Measurements from ENCODE around the gene KRT23.
A peak's percentile ranks its signal among the peaks of the same experiment; 100 is the strongest.

The KRT23 gene, protein sequence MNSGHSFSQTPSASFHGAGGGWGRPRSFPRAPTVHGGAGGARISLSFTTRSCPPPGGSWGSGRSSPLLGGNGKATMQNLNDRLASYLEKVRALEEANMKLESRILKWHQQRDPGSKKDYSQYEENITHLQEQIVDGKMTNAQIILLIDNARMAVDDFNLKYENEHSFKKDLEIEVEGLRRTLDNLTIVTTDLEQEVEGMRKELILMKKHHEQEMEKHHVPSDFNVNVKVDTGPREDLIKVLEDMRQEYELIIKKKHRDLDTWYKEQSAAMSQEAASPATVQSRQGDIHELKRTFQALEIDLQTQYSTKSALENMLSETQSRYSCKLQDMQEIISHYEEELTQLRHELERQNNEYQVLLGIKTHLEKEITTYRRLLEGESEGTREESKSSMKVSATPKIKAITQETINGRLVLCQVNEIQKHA

DNA sequence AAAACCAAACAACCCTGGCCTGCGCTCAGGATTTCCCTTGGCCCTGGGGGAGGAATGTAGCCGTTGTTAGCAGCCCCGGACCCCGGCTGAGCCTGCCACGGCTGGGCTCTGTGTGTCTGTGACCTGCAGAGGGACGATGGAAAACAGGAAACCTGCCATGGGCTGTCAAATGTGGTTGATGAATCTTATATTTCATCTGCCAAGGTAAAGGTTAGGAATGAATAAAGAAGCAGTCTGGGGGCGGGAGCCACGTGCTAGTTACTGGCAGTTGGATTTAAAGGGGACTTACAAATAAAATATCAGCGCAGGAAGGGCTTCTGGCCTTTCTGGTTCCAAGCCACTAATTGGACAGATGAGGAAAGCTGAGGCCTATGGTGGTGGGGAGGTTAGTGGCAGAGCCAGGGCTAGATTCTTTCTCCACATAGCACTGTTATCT, at the start of gene KRT23:
Gene KRT23, minus strand, starts transcription at position 263 of the 436 bp plus-strand sequence. CDS start 1,043 bp downstream, outside the sequence.
- DNase-seq: no peak

DNA sequence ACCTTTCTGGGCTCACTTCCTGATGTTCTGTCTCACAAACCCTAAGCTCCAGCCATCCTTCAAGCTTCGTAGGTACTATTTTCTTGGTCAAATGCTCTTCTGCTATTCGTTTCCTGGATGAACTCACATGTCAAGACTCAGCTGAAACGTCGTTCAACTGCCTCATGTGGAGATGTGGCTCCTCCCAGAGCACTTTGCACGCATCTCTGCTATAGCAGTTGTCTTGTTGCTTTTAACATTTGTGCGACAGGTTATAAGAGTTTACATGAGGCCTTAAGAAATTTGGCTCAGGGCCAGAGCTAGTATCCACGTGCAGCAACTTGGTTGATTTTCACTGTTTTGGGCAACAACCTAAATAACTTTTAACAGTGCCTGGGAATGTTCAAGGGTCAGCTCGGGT, 49.5 kb upstream of the KRT23 start:
- no peak for DNase-seq

DNA sequence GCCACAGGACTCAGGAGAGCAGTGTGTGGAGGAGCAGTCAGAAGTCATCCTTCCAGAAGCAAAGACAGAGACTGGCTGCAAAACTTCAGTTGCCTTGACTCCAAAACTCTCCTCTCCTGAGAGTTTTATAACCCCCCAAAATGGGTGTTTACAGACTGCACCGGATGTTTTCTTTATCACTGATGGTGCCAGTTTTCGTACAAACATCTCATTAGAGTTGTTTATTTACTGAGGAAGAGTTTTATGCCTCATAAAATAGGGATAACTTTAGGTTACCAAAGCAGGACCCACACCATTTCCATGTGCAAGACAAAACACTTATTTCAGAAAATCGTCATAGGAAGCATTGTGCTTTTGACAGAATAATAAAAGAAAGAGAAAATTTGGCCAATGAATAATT, 46.8 kb upstream of the KRT23 start, which contains the start of gene KRT40:
Gene KRT40, minus strand, starts transcription at position 101 of the 400 bp plus-strand sequence. Its CDS starts 53 bp downstream, at position 48.
- no peak for DNase-seq

DNA sequence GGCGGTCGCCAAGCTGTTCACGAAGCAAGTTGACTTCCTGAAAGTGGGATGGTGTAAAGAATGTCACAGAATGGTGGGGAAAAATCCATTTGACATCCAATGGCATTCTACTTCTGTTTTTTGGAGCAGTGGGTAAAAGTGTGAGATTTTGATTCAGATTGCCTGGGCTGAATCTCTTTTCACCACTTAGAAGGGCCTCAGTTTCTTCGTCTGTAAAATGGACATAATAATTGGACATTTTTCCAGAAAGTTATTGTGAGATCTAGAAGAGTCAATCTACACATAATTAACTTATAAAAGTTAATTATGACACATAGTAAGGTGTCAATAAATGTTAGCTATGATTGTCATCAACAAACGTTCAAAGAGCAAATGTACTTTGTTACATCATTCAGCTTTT, 43.7 kb upstream of the KRT23 start:
- no peak for DNase-seq

DNA sequence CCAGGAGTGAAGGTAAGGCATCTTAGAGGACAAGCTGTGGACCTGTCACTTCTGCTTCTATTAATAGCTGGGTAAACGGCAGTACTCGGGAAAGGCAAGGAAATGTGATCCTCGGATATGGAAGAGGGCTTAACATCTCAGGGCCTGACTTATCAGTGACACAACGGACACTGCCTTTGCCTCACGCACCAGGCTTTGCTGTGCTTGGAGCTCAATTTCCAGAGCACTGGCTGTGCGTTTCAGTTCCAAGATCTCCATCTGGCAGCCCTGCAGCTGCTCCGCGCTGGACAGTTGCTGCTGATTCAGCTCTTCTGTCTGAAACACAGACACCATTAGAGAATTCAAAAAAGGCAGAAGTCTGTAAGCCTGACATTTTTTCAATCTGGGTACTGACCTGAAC, 43.1 kb upstream of the KRT23 start:
- no peak for DNase-seq

DNA sequence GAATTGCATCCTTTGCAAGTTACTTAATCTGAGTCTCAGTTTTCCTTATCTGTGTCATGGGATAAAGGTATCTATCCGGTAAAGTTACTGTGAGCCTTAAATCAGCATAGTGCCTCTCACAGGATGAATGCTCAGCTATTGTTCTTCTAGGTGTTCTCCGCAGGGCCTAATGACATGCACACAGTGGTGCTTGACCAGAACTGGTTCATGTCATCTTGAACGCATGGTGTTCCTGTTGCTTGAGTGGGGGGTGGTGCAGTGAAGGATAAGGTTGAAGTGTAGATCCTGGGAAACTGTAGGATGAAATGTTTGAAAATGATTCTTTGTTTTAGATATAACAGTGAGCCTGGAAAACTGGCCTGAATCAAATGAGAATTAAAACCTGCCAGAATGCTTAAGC, 42.7 kb upstream of the KRT23 start:
- no peak for DNase-seq

DNA sequence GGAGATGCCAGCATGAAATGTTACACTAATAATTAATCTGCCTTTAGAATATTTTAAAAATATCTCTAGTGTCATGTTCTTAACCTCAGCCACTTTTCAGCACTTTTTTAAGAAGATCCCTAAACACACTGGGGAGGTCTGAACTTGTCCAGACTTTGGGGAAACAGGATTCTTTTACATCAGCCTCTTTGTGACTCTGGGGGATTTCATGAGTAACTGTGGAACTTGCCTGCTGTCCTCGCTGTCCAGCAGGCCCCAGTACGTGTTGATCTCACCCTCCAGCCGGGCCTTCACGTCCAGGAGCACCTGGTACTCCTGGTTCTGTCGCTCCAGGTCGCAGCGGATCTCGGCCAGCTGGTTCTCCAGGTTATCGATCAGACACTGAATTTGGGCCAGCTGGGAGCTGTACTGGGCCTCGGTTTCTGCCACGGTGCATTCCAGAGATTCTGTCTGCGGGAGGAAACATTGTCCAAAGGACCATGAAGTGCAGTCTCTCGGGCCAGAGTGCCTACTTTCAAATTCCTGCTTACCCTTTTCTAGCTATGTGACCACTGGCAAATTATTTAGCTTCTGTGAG, 41.2 kb upstream of the KRT23 start:
- DNase-seq: no peak

DNA sequence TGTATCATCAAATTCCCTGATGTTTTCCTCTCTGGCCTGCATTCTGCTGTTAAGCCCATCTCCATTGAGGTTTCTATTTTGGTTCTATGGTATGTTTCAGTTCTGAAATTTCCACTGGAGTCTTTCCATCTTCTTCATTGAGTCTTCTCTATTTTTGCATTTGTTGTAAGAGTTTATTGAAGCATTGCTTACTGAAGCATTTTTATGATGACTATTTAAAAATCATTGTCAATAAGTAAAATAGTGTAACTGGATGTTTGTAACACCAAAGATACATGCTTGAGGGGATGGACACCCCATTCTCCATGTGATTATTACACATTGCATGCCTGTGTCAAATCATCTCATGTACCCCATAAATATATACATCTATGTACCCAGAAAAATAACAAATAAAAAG, 38.1 kb upstream of the KRT23 start:
- no peak for DNase-seq

DNA sequence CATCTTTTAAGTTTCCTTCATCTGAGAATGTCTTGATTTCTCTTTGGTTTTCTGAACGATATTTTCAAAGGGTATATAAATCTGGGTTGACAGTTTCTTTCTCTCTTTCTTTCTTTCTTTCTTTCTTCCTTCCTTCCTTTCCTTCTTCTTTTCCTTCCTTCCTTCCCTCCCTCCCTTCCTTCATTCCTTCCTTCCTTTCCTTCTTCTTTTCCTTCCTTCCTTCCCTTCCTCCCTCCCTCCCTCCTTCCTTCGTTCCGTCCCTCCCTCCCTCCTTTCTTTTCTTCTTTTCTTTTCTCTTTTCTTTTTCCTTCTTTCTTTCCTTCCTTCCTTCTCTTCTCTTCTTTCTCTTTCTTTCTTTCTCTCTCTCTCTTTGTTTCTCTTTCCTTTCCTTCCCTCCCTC, 36.9 kb upstream of the KRT23 start:
- DNase-seq: no peak

DNA sequence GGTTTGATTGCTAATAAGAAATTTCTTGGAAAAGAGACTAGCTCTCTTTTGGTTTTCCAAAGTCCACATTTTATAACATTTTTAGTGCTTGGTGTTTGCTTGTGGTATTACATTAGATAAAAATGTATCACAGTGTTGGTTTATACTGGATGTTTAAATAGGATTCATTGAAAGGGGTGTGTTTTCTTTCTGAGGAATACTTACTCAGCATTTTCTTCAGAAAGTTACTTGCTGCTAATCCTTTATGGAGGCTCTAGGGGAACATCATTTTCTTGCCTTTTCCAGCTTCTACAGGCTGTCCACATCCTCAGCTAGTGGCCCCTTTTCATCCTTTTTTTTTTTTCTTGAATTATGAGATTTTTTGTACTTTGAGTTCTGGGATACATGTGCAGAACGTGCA, 30.1 kb upstream of the KRT23 start:
- DNase-seq: no peak

DNA sequence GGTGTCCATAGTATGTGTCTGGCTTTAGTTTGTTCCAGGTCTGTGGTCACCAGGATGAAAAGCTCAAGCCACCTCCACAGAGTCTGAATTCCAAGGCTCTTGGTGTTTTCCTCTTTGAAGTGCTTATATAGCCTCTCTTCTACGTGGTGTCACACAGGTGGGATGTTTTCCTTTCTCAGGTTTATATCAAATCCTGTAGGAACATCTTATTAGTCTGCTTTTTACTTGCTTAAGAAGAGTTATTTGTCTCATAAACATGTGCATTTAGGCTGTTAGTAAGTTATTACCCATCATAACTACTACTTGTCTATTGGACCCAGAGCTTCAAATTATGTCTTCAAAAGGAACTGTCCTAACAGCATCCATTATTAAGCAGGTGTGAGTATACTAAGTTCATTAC, 29.4 kb upstream of the KRT23 start, which contains the start of gene KRT39:
Gene KRT39, minus strand, starts transcription at position 101 of the 400 bp plus-strand sequence. Its CDS starts 92 bp downstream, at position 9.
- no peak for DNase-seq

DNA sequence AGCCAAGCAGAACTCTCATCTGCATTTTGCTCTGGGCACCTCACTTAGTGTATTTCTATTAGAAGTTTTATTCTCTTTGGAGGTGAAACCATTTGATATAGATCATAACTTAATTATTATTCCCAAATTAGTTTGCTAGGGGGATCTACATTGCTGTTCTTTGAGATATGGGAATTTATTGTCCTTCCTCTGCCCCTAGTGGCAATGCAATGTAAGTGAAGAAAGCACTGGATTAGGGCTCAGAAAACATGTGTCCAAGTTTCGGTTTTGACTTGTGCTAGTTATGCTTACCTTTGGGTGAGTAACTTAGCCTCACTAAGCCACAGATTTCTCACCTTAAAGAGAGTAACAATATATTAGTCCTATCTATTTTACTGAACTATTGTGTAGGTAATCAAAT, 26.4 kb upstream of the KRT23 start:
- peak; percentile 34 for DNase-seq

DNA sequence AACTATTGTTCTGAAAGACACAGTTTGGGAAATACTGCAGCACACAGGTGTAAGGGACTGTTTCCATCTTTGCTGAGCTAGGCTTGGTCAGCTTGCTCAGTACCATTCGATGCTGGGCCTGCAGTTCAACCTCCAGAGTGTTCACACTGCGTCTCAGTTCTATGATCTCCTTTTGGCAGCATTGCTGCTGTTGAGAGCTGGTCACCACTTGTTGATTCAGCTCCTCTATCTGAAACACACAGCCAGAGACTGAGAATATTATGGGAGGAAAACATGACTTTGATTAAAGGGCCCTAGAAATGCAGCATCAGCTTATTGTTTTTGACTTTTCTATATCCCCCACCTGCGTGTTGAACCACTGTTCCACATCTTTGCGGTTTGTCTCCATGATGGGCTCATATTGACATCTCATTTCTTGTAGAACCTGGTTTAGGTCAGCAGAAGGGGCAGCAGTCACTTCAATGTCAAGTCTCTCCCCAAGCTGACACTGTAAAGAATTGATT, 24.7 kb upstream of the KRT23 start:
- no peak for DNase-seq

DNA sequence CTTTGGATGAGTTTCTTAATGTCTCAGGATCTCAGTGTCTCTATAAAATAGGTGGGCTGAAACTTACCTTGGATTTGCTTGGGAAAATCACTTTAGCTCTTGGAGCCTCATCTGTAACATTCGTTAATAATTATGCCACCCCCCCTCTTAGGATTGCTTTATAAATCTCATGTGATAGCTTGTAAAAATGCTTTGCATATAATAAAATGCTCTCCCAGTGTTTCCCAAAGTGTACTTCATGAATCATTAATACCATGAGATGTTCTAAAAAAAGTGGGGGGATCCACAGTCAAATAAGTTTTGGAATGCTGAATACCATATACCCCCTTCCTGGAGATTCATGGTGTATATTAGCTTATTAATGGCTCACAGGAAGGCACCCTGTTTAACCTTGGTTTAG, 24.1 kb upstream of the KRT23 start:
- DNase-seq: no peak

DNA sequence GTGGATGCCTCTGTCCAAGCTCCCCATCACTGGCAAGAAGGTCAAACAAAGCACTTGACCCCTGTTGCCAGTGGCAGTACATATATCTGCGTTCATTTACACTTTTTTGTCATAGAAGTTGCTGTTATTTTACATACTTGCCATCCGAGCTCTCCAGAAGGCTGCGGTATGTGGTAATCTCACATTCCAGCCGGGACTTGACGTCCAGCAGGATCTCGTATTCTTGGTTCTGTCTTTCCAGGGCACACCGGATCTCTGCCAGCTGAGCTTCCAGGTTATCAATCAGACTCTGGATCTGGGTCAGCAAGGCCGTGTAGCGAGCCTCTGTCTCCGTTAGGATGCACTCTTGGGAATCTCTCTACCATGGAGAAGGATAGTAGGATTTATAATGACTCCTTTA, 22.7 kb upstream of the KRT23 start:
- DNase-seq: no peak

DNA sequence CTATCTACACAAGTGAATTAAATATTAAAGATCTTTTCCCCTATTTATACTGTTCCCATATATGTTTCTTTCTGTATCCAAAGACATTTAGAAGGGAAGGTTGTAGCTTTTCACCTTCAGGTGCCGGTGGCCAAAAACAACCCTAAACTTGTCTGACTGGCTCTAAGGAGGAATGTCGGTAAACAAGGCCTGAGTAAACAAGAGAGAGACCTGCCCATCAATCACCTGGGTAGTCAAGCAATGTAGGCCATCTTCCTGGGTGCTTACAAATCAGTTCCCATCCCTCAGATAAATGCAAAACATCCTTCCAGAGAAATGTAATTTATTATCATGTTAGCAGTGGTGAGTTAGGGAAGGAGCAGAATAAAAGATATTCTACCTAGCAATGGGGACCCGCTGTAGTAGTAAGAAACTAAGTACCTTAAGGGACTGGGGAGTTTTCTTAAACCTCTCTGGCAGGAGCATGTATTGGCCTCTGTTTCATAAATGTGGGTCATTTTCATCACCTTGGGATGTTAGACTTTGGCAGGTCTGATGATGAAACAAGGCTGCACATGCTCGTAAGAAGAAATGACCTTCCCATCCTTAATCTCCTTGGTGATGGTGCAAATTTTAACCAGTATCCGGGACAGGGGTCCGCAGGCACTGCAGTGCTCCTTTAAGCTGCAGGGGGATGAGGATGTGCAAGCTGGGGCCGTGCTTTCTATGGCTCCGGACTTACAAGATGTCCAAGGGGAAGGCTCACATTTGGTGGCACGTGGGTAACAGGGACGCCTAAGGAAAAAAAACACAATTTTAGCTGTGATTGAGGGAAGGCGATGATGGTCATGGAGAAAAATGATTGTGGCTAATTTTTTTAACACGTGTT, 20.9 kb upstream of the KRT23 start:
- no peak for DNase-seq

DNA sequence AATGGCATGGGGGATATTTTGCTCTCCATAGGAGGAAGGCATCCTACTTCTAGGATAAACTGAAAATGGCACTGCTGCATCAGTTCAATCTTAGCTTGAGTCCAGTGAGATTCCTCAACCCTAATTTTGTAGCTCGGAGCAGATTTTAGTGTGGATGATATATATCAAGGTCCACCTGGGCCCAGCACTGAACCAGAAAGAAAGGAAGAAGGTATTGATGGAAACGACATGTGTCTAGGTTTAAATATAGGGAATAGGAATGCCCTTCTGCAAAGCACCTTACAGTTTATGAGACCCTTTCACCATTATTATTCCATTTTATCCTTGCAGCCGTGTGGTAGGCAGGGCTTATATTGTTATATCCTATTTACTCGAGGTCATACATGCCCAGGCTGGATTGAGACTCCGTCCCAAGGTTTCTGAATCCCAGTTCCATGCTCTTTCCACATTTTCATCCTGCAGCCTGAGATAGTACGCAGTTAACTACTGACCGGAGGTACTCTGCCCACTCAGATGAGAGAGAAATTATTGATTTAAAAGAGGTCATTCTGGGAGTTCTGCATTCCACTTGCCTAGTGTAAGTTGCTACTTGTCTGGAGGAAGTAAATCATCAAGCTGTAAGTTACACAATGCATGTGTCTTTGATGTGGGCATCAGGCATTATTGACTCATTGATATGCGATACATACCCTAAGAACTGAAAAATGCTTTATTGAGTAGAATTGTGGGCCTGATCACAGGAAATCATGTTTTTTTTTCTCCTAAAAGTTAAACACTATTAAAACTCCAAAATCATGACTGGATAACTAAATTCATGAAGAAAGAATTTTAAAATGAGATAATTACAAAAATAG, 19.2 kb upstream of the KRT23 start:
- DNase-seq: no peak

DNA sequence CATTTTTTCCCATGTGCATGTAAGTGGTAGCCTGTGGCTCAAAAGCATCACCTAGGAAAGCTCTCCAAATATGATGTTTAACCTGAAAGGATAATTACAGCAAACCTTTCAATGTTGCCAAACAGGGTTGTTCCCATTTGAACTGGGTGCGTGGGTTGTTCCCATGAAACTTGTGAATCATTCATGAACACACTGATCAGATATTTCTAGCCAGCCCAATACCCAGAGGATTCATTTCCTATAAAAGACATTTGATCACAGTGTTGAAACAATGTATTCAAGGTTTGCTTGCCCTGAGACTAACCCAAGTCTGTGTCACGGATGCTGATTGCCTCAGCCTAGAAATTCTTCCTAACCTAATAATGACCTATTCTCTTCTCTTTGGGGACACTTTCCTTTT, 16.4 kb upstream of the KRT23 start:
- no peak for DNase-seq

DNA sequence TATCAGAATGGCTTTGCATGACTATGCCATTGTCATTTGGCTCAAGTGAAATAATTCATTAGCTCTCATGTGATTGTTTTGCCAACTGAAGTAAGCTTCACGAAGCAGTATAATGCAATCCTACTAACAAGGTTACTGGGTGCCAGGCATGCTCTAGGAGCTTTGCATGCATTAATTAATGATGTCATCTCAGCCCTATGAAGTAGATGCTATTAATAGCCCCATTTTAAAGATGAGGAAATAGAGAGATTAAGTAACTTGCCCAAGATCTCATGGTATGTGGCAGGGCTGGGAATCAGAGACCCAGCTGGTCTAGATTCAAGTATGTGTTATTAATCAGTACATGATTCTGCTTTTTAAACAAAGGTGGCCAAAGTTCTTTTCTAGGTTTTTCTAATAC, 15.2 kb upstream of the KRT23 start:
- no peak for DNase-seq

DNA sequence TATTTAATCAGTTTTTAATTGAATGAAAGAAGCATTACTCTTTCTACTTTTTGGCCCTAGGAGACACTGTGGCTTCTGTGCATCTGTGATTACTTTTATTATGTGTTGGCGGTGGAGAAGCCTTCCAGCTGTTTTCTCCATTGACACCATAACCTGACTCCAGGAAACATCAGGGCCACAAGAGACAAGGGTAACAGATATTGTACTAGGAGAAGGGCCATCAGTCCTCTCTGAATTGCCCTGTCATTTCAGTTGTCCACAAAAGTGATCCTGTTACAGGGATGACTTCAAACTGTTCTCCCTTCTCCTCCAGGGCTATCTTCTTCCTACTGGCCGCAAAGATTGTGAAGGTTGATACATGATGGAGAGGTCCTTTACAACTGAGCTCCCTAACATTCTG, 14.7 kb upstream of the KRT23 start:
- no peak for DNase-seq

DNA sequence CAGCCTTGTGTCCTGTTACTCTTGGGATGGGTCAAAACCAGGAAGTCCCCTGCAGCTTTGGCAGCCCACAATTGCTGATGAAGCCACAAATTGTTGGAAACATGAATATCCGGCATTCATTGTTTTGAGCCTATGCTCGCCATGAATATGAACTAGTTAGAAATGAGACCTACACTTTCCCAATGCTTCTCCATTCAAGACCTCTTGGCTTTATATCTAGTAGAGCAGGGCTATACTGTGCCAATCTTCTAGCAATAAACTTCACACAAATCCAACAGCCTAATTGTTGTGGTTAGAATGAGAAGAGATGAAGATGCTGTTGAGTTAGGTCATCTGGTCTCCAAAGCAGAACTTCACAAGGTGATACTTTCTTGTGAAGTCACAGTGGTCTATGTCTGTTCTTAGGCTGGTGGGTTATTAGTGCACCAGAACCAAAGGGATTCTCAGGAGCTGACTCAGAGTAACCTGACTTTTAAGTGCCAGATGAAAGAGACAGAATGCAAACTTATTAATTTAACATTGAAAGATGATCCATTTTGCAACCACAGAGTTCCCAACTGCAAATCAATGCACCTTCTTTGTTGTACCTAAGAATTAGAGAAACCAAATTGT, 13.7 kb upstream of the KRT23 start:
- DNase-seq: no peak

DNA sequence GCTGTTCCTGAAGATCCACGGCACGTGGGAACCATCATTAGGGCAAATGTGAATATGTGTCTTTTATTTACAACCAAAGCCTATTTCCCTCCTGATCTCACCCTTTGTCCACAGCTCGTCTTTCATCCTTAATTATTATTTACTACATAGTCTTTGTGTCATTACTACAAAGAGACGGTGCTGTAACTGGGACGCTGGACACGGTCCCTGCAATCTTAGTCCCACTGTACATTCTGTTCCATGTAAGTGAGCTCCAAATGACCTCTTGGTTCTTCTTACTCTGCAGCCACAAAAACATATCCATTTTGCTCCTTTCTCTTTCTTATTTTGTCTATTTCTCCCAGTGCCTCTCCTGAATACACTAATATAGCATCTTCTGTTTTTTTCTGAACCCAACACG, 12.7 kb upstream of the KRT23 start:
- no peak for DNase-seq
